IPS-18a (cell line): ENCODE data around the gene KLHL22.

Experiments
- H3K27ac ChIP-seq: one replicate; pipeline ENCODE4 v1.5.1; 2013; ENCODE audit warnings: low read length
- H3K27me3 ChIP-seq: one replicate; pipeline ENCODE4 v1.6.1; 2013; ENCODE audit warnings: mild to moderate bottlenecking, low read length; ENCODE audit not compliant: control insufficient read depth, insufficient read depth
- H3K36me3 ChIP-seq: one replicate; pipeline ENCODE4 v1.6.1; 2013; ENCODE audit warnings: low read depth, low read length; ENCODE audit not compliant: control insufficient read depth
- H3K4me1 ChIP-seq: one replicate; pipeline ENCODE4 v1.6.1; 2013; ENCODE audit warnings: low read depth, low read length; ENCODE audit not compliant: control insufficient read depth
- H3K4me3 ChIP-seq: one replicate; pipeline ENCODE4 v1.5.1; 2013; ENCODE audit warnings: low read length
- H3K9ac ChIP-seq: one replicate; pipeline ENCODE4 v1.6.1; 2013; ENCODE audit warnings: mild to moderate bottlenecking, low read length, moderate library complexity
- H3K9me3 ChIP-seq: one replicate; pipeline ENCODE4 v1.6.1; 2013; ENCODE audit warnings: low read depth, low read length; ENCODE audit not compliant: control insufficient read depth

KLHL22 gene

GRCh38 chr22:20532256-20532993 is 36.8 kb upstream of the KLHL22 start:
- Histone ChIP-seq H3K4me1 (peaks cover 11% of the 10 kb centered on the region), H3K9me3 (no peaks in the 10 kb centered on the region), H3K36me3 (peaks cover 13% of the 10 kb centered on the region), H3K27me3 (no peaks in the 10 kb centered on the region), H3K27ac (no peak overlapping the region), H3K9ac (no peak overlapping the region), H3K4me3 (no peak overlapping the region)

GRCh38 chr22:20531404-20532201 is 36.0 kb upstream of the KLHL22 start:
- no peaks in the 10 kb centered on the region for H3K9me3 ChIP-seq
- H3K27ac ChIP-seq = no peak overlapping the region
- H3K36me3 ChIP-seq = peaks cover 6% of the 10 kb centered on the region
- peaks cover 11% of the 10 kb centered on the region for H3K4me1 ChIP-seq
- no peaks in the 10 kb centered on the region for H3K27me3 ChIP-seq
- H3K4me3 ChIP-seq = no peak overlapping the region
- no peak overlapping the region for H3K9ac ChIP-seq

DNA sequence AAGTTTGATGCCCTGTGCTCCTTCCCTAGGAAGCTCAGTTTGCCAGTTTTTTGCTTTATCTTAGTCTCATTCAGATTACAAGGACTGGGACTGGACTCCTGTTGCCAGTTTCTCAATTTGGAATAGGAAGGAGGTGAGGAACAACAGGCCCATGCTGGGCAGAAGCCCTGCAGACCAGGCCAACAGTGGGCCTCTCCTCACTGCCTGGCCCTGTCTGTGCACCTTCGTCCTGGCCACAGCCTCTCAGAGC is 35.5 kb upstream of the KLHL22 start:
- peaks cover 6% of the 10 kb centered on the region for H3K36me3 ChIP-seq
- no peak overlapping the region for H3K27ac ChIP-seq
- no peaks in the 10 kb centered on the region for H3K27me3 ChIP-seq
- peaks cover 11% of the 10 kb centered on the region for H3K4me1 ChIP-seq
- no peak overlapping the region for H3K9ac ChIP-seq
- H3K9me3 ChIP-seq = no peaks in the 10 kb centered on the region
- H3K4me3 ChIP-seq = no peak overlapping the region

DNA sequence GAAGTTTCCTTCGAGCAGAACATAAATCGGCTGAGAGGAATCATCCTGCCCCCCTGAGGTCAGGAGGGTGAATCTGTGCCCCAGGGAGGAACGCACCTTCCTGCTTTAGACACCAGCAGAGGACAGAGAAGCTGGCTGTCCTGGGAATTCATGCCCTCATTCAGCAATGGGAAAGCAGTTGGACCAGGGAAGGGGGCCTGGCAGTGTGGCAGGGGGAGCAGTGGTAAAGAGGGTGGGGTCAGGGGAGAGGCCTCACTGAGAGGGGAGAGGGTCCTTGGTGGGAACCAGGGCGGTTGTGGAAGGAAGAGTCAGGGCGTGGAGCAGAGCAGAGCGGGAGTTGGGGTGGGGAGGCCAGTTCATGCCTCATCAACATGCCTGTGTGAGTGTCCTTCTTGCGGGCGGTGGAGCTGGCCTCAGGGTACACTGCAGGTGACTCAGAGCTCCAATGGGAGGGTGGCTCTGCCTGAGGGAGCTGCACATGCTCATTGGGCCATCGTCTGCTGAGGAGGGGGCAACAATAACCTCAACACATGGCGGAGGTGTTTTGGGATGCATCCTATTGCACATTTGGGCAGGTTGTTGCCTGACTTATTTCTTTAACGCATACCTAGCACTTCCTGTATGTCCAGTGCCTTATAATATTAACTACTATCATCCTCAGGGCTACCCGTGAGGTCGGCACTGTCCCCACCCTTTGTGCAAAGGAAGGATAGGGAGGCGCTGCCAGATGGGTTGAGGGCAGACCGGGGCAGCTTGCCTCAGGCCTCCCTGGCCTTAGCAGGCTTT is 35.0 kb upstream of the KLHL22 start:
- Histone ChIP-seq H3K27ac (no peak overlapping the region), H3K4me1 (peaks cover 11% of the 10 kb centered on the region), H3K9me3 (no peaks in the 10 kb centered on the region), H3K9ac (no peak overlapping the region), H3K4me3 (no peak overlapping the region), H3K27me3 (no peaks in the 10 kb centered on the region), H3K36me3 (peaks cover 6% of the 10 kb centered on the region)

- H3K27me3 ChIP-seq = no peaks in the 10 kb centered on the region
- peaks cover 6% of the 10 kb centered on the region for H3K36me3 ChIP-seq
- peaks cover 11% of the 10 kb centered on the region for H3K4me1 ChIP-seq
- no peak overlapping the region for H3K27ac ChIP-seq
- H3K9me3 ChIP-seq = no peaks in the 10 kb centered on the region
- no peak overlapping the region for H3K9ac ChIP-seq
- no peak overlapping the region for H3K4me3 ChIP-seq
These were observed 32.9 kb upstream of the KLHL22 start for GRCh38 chr22:20528405-20528978.

DNA sequence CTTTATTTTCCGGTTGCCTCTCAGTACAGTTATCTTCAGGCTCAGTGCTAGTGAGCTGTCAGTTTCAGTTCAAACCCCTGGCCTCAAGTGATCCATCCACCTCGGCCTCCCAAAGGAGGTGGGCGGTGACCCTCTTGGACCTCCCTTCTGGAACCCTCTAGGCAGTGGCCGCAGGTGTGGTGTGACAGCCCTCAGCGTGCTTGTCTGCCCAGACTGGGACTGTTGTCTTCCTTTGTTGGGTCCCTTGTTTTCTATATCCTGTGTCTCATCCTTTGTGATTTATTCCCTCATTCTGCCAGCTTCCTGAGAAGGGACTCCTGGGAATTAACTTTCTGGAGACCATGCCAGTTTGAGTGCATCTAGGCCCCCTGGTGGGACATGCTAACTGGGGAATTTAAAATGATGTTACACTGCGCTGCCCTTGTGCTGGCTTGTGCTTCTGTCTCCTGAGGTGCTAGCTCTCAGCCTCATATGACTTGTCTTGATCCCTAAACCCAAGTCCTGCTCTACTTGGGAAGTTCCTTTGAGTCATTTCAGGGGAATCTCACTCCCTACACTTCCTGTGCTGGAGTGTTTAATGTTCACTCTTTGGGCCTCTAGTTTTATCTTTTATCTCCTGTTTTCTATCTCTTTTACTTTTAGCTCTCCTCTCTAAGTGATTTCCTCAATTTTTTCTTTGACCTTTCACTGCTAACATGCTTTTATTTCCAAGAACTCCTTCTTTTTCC is 31.2 kb upstream of the KLHL22 start:
- H3K9me3 ChIP-seq = no peaks in the 10 kb centered on the region
- H3K36me3 ChIP-seq = peaks cover 6% of the 10 kb centered on the region
- H3K9ac ChIP-seq = no peak overlapping the region
- no peak overlapping the region for H3K27ac ChIP-seq
- no peaks in the 10 kb centered on the region for H3K27me3 ChIP-seq
- no peak overlapping the region for H3K4me3 ChIP-seq
- peaks cover 11% of the 10 kb centered on the region for H3K4me1 ChIP-seq

DNA sequence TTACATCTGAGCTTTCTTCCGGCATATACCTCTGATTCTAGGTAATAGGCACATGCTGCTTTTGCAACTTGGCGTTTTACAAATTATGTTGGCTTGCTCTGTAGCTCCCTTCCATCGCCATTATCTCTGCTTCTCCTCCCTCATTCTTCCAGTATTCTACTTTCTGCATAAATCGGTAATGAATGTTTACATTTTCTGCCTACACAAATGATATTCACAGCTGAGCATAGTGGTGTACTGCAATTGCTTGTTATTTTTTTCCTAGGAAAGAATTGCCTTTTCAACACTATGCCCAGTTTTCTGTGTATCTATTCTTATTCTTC is 30.7 kb upstream of the KLHL22 start:
- Histone ChIP-seq H3K9me3 (no peaks in the 10 kb centered on the region), H3K4me1 (peaks cover 8% of the 10 kb centered on the region), H3K9ac (no peak overlapping the region), H3K36me3 (peaks cover 6% of the 10 kb centered on the region), H3K27me3 (no peaks in the 10 kb centered on the region), H3K27ac (no peak overlapping the region), H3K4me3 (no peak overlapping the region)

DNA sequence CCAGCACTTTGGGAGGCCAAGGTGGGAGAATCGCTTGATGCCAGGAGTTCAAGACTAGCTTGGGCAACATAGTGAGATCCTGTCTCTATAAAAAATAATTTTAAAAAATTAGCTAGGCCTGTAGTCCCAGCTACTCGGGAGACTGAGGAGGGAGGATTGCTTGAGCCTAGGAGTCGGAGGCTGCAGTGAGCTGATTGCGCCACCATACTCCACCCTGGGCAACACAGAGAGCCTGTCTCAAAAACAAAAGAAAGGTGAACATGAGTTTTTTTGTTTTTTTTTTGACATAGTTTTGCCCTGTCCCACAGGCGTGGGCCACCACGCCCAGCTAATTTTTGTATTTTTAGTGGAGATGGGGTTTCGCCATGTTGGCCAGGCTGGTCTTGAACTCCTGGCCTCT is 29.5 kb upstream of the KLHL22 start:
- no peak overlapping the region for H3K9ac ChIP-seq
- peaks cover 6% of the 10 kb centered on the region for H3K36me3 ChIP-seq
- no peak overlapping the region for H3K4me3 ChIP-seq
- H3K9me3 ChIP-seq = no peaks in the 10 kb centered on the region
- H3K4me1 ChIP-seq = no peaks in the 10 kb centered on the region
- H3K27ac ChIP-seq = no peak overlapping the region
- H3K27me3 ChIP-seq = no peaks in the 10 kb centered on the region

DNA sequence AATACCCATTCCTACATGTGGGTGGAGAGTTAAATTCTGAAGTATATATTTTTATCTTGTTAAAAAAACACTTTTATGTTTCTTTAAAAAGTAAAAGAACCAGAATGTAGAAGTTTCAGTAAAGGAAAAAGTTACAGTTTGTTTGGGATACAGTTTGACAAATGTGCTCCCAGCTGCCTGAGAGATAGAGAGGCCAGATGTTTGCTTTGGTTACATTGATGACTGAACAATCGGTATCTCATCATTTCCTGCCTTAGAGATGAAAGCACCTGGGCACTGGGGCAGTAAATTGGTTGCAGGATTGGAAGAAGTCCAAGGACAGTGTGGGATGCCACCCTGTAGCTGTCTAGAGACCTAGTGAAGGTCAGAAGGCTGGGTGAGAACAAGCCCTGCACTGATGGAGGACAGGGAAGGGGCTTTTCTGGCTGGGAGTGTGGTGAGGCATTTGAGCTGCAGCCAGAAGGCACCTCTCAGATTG is 28.4 kb upstream of the KLHL22 start:
- H3K4me1 ChIP-seq = no peaks in the 10 kb centered on the region
- H3K4me3 ChIP-seq = no peak overlapping the region
- no peaks in the 10 kb centered on the region for H3K9me3 ChIP-seq
- H3K9ac ChIP-seq = no peak overlapping the region
- H3K36me3 ChIP-seq = peaks cover 6% of the 10 kb centered on the region
- H3K27ac ChIP-seq = no peak overlapping the region
- H3K27me3 ChIP-seq = no peaks in the 10 kb centered on the region

DNA sequence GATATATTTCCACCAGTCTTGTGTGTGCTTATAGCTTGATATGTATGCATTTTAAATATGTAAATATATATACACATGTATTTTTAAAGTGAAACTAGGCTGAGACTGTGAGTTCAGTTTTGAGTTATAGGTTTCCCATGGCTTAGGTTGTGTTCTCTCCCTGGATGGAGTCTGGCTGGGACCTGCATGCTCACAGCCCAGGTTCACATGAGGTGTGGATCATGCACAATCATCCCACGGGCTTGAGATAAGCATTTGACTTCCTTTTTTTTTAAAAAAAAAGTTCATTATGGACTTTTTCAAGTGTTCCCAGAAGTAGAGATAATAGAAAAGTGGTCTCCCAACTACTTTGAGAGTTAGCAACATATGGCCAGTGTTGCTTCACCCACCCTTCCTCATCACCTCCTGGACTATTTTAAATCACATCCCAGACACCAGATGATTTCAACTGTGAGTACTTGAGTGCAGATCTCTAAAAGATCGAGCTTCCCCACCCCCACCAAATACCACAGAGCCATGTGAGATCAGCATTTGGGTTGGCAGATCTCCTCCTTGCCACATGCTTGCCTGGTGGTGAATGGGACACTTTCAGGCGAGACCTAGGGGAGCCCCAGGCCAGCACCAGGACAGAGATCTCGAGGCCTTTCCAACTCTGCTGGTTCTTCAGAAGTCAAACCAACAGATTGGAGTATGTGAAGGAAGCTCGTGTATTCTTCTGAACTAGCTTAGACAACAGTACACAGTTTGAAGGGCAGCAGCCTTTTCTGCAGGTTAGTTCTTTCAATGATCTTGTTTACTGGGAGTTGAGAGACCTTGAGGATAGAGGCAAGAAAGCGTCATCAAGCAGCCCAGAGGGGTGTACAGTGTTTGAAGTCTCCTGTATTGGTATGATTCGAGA is 27.7 kb upstream of the KLHL22 start:
- no peak overlapping the region for H3K27ac ChIP-seq
- no peak overlapping the region for H3K4me3 ChIP-seq
- no peaks in the 10 kb centered on the region for H3K9me3 ChIP-seq
- no peaks in the 10 kb centered on the region for H3K4me1 ChIP-seq
- peaks cover 4% of the 10 kb centered on the region for H3K36me3 ChIP-seq
- no peaks in the 10 kb centered on the region for H3K27me3 ChIP-seq
- no peak overlapping the region for H3K9ac ChIP-seq
